ENCODE results near the gene VPS9D1. TPM values are rescaled to one million over a fixed set of nuclear protein-coding genes. Genes with fewer than 3 reads are reported as not detected.

VPS9D1 gene
- total RNA-seq, 4 donors from 2014 or later: 4.4 to 10.1 (median 7.3) TPM

DNA sequence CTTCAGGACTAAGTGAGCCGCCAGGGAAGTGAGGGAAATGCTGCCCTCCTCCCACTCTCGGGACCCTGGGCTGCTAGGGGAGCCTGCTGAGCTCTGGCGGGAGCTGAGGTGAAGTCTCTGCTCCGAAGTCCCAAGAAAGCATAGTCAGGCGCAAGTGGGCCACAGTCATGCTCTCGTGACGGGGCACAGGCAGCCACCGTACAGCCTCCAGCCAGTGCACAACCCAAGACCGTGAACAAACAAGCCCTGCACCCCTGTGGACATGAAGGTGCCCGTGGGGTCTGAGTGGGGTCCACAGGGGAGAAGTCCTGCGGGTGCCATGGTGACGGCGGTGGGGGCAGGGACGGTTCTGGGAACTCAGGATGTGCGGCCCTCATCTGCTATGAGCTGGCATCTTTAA, 25.3 kb upstream of the VPS9D1 start:
- no peak overlapping the region for H3K4me3 ChIP-seq
- peaks cover 0 to 2% of the 10 kb centered on the region in 2 donors for H3K36me3 ChIP-seq
- H3K9me3 ChIP-seq: no peaks in the 10 kb centered on the region
- no peak overlapping the region for H3K27ac ChIP-seq
- no peaks in the 10 kb centered on the region for H3K4me1 ChIP-seq
- H3K27me3 ChIP-seq: no peaks in the 10 kb centered on the region
- WGBS, 2 donors (ENCODE audit: low coverage in 1 of 2): no CpG with 5 or more reads among the region's 15 CpGs
- ATAC-seq: no peak
- no peak for TF ChIP-seq POLR2A (IDR thresholded peaks at IDR 0.05)
- TF ChIP-seq, protein P1, sequence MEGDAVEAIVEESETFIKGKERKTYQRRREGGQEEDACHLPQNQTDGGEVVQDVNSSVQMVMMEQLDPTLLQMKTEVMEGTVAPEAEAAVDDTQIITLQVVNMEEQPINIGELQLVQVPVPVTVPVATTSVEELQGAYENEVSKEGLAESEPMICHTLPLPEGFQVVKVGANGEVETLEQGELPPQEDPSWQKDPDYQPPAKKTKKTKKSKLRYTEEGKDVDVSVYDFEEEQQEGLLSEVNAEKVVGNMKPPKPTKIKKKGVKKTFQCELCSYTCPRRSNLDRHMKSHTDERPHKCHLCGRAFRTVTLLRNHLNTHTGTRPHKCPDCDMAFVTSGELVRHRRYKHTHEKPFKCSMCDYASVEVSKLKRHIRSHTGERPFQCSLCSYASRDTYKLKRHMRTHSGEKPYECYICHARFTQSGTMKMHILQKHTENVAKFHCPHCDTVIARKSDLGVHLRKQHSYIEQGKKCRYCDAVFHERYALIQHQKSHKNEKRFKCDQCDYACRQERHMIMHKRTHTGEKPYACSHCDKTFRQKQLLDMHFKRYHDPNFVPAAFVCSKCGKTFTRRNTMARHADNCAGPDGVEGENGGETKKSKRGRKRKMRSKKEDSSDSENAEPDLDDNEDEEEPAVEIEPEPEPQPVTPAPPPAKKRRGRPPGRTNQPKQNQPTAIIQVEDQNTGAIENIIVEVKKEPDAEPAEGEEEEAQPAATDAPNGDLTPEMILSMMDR (IDR thresholded peaks at IDR 0.05): no peak
- TF ChIP-seq POLR2AphosphoS5 (IDR thresholded peaks at IDR 0.05): no peak
- TF ChIP-seq EP300 (IDR thresholded peaks at IDR 0.05): no peak

DNA sequence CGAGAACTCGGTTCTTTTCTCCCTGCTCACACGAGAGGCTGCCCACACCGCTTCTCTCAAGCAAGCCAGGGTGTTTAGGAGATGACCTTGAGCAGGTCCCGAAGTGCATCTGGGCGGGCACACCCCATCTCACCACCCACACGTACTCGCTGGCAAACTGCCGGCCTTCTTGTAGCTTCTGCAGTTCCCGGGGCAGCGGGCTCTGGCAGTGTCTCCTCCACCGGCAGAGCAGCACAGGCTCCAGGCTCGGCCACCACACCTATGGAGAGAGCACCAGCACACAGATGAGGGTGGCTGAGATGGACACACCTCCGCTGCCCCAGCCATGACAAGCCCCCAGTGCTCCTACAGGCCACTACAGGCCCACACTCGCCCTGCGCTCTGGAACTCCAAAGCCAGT, 24.1 kb upstream of the VPS9D1 start:
- Histone ChIP-seq H3K27me3 (no peaks in the 10 kb centered on the region), H3K36me3 (peaks cover 0 to 14% of the 10 kb centered on the region in 2 donors), H3K27ac (no peak overlapping the region), H3K4me3 (no peak overlapping the region), H3K4me1 (no peaks in the 10 kb centered on the region), H3K9me3 (no peaks in the 10 kb centered on the region)
- no peak for TF ChIP-seq POLR2A (IDR thresholded peaks at IDR 0.05)
- no peak for TF ChIP-seq EP300 (IDR thresholded peaks at IDR 0.05)
- no peak for TF ChIP-seq POLR2AphosphoS5 (IDR thresholded peaks at IDR 0.05)
- TF ChIP-seq, protein P1 (IDR thresholded peaks at IDR 0.05): no peak
- no peak for ATAC-seq
- 100% methylated on average over 1 of the region's 16 CpGs; no CpG with 5 or more reads in 1 of the 2 donors for WGBS, 2 donors (ENCODE audit: low coverage in 1 of 2)

DNA sequence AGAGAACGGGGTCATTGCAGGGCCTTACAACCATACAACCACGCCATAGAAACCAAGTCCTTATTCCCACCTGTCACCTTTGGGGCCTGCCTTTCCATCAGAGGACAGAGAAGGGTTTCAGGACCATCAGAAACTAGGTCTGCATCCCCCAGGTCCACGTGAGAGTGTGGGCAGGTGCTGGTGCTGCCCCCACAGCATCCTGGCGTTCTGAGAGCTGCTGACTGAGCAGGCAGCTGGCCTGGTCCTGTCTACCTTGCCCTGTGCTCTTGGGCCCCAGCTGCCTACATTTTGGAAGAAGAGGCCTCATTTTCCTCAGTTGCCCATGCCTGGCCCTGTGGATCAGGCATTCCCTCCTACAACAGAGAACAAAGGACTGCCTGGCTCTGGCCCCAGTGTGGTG, 22.2 kb upstream of the VPS9D1 start:
- Histone ChIP-seq H3K36me3 (peaks cover 0 to 33% of the 10 kb centered on the region in 2 donors), H3K27me3 (no peaks in the 10 kb centered on the region), H3K4me1 (no peaks in the 10 kb centered on the region), H3K9me3 (no peaks in the 10 kb centered on the region), H3K4me3 (no peak overlapping the region), H3K27ac (no peak overlapping the region)
- TF ChIP-seq EP300 (IDR thresholded peaks at IDR 0.05): no peak
- TF ChIP-seq POLR2AphosphoS5 (IDR thresholded peaks at IDR 0.05): no peak
- TF ChIP-seq, protein P1 (IDR thresholded peaks at IDR 0.05): no peak
- no peak for TF ChIP-seq POLR2A (IDR thresholded peaks at IDR 0.05)
- WGBS, 2 donors (ENCODE audit: low coverage in 1 of 2): 72 to 100% methylated on average over 2 of the region's 4 CpGs
- ATAC-seq: no peak

DNA sequence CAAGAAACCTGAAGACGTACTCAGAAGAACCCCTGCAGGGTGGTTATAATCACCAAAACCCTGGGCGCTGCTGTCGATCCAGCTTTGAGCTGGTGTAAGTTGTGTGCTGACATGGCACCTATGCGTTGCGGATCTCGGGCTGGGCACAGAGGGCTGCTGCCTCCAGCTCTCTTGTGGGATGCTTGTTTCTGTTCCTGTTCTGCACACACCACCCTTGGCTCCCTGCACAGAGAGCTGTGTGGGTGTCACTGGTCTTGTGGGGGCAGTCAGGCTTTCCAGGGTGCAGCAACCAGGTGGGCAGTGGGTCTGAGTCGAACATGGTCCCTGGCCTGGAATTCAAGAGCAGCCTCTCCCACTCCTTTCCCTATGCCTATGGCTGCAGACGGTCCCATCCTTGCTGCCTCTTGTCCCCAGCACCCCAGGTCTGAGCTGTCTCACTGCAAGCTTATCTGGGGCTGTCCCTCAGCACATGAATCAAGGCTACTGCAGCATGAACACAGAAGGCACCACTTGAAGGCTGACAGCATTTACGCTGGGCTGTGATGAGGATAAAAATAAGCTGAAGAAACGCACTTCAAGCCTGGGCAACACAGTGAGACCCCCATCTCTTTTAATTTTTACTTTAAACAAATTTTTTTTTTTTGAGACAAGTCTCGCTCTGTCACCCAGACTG, 20.8 kb upstream of the VPS9D1 start:
- no peak for ATAC-seq
- H3K27ac ChIP-seq: no peak overlapping the region
- H3K27me3 ChIP-seq: no peaks in the 10 kb centered on the region
- WGBS, 2 donors (ENCODE audit: low coverage in 1 of 2): 70 to 81% methylated on average over 4 to 8 of the region's 11 CpGs
- peaks cover 0 to 47% of the 10 kb centered on the region in 2 donors for H3K36me3 ChIP-seq
- H3K9me3 ChIP-seq: no peaks in the 10 kb centered on the region
- TF ChIP-seq POLR2AphosphoS5 (IDR thresholded peaks at IDR 0.05): no peak
- TF ChIP-seq, protein P1 (IDR thresholded peaks at IDR 0.05): no peak
- TF ChIP-seq EP300 (IDR thresholded peaks at IDR 0.05): no peak
- no peak for TF ChIP-seq POLR2A (IDR thresholded peaks at IDR 0.05)
- no peak overlapping the region for H3K4me3 ChIP-seq
- H3K4me1 ChIP-seq: no peaks in the 10 kb centered on the region

DNA sequence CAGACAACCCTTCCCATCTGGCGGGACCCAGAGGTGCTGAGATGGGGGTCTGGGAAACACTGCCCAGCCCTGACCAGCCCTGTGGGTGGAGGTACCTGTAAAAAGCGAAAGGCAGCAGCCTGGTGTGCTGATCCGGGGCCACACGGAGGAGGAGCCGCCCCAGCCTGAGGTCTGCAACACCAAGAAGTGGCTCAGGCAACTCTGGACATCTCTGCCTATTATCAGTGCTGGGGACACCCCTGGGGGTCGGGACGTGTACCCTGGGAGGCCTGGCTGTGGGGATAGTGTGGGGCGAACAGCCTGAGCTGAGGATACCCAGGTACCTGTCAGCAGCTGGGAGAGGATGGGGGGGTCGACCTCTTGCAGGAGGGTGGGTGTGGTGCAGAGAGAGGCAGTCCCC, 18.7 kb upstream of the VPS9D1 start:
- peaks cover 0 to 68% of the 10 kb centered on the region in 2 donors for H3K36me3 ChIP-seq
- 82% methylated on average over 2 of the region's 9 CpGs; no CpG with 5 or more reads in 1 of the 2 donors for WGBS, 2 donors (ENCODE audit: low coverage in 1 of 2)
- no peaks in the 10 kb centered on the region for H3K27me3 ChIP-seq
- no peaks in the 10 kb centered on the region for H3K9me3 ChIP-seq
- no peak for ATAC-seq
- no peak for TF ChIP-seq POLR2AphosphoS5 (IDR thresholded peaks at IDR 0.05)
- TF ChIP-seq POLR2A (IDR thresholded peaks at IDR 0.05): no peak
- no peak for TF ChIP-seq EP300 (IDR thresholded peaks at IDR 0.05)
- TF ChIP-seq, protein P1 (IDR thresholded peaks at IDR 0.05): no peak
- H3K4me1 ChIP-seq: no peaks in the 10 kb centered on the region
- H3K4me3 ChIP-seq: no peak overlapping the region
- H3K27ac ChIP-seq: no peak overlapping the region

Measured in gastroesophageal sphincter (tissue), 4 donors.